Vein endothelial cell (primary cell): Measurements from ENCODE around the gene IGFL4. TPM values are rescaled to one million over a fixed set of nuclear protein-coding genes. Genes with fewer than 3 reads are reported as not detected.
A peak's percentile ranks its signal among the peaks of the same experiment; 100 is the strongest.

Experiments
- small RNA-seq: library from RNA; depleted of rRNA; stranded (forward); fragments of <200 nt; gene quantifications from one replicate; pipeline ENCODE3, GENCODE V24; 2012
- total RNA-seq: library from RNA; depleted of rRNA; stranded (reverse); fragments of >200 nt; gene quantifications from 2 replicates; pipeline ENCODE4 v1.2.3, GENCODE V29; 2012

Gene IGFL4
- not detected in 2 replicates for total RNA-seq

GRCh38 chr19:46040952-46041500 is at the start of gene IGFL4:
Gene IGFL4, minus strand, starts transcription at chr19:46041002. Its CDS starts 40 bp downstream, at chr19:46040962.

GRCh38 chr19:46022431-46023310 is 18.1 kb downstream of the IGFL4 start, which contains the start of gene PGLYRP1:
Gene PGLYRP1, minus strand, starts transcription at chr19:46023053. Its CDS starts 32 bp downstream, at chr19:46023021.

GRCh38 chr19:45994998-45995714 is 45.6 kb downstream of the IGFL4 start, which contains the start of gene CCDC61:
Gene CCDC61, plus strand, starts transcription at chr19:45995467. Its CDS starts 7,552 bp downstream, at chr19:46003019.

Small RNA genes within 50 kb of the gene (small RNA-seq; reads per million reads assigned to genes)
- gene MIR769: 4.2 reads per million, percentile 91 among the genes with 10 or more reads in this experiment

Other genes starting within 250 kb of the IGFL4 start
- gene DMWD, start 248.2 kb downstream of the IGFL4 start, total RNA-seq: 49.2 and 50.6 TPM in 2 replicates
- under 0.01 and 0.38 TPM in 2 replicates for gene RSPH6A, start 225.7 kb downstream of the IGFL4 start, total RNA-seq
- gene SYMPK, start 177.9 kb downstream of the IGFL4 start, total RNA-seq: 41.6 and 62.4 TPM in 2 replicates
- gene FOXA3, start 176.7 kb downstream of the IGFL4 start, total RNA-seq: under 0.01 TPM in 1 of 2 replicates, not detected in the other
- gene IRF2BP1, start 154.9 kb downstream of the IGFL4 start, total RNA-seq: 26.2 and 33.6 TPM in 2 replicates
- 2.3 TPM in 2 replicates for gene MYPOP, start 138.4 kb downstream of the IGFL4 start, total RNA-seq
- not detected in 2 replicates for gene NANOS2, start 126.2 kb downstream of the IGFL4 start, total RNA-seq
- 10.0 and 11.1 TPM in 2 replicates for gene NOVA2, start 67.1 kb downstream of the IGFL4 start, total RNA-seq
- gene CCDC61, start 45.5 kb downstream of the IGFL4 start, total RNA-seq: 6.0 and 9.1 TPM in 2 replicates
- gene PGLYRP1, start 17.9 kb downstream of the IGFL4 start, total RNA-seq: not detected in 2 replicates
- gene IGFL3, start 83.7 kb upstream of the IGFL4 start, total RNA-seq: not detected in 2 replicates
- not detected in 2 replicates for gene IGFL2, start 107.2 kb upstream of the IGFL4 start, total RNA-seq
- not detected in 2 replicates for gene IGFL1, start 188.7 kb upstream of the IGFL4 start, total RNA-seq